CD4-positive, alpha-beta T cell treated with Interleukin-6 for 4 hours (primary cell): ENCODE data around the gene EXOC3L1.
A peak's percentile ranks its signal among the peaks of the same experiment; 100 is the strongest.

Experiments used
- DNase-seq: peaks from one replicate; pipeline ENCODE4 v3.0.0-alpha.2; 2020; ENCODE audit warnings: mixed read lengths

EXOC3L1 gene

GRCh38 chr16:67195676-67196075 is 5.7 kb upstream of the EXOC3L1 start:
- no peak for DNase-seq

GRCh38 chr16:67194260-67194659 is 4.3 kb upstream of the EXOC3L1 start:
- DNase-seq: no peak

GRCh38 chr16:67193536-67193935 is 3.6 kb upstream of the EXOC3L1 start:
- DNase-seq: no peak

- DNase-seq: no peak
Measured at GRCh38 chr16:67192781-67193361, 2.9 kb upstream of the EXOC3L1 start.

GRCh38 chr16:67191995-67192681 is 2.2 kb upstream of the EXOC3L1 start, which contains the start of gene E2F4:
E2F4 (plus strand) TSS chr16:67192155; CDS start chr16:67192228, 73 bp downstream.
- DNase-seq: peak; percentile 89

- DNase-seq: no peak
Measured at GRCh38 chr16:67191411-67191994, 1.6 kb upstream of the EXOC3L1 start.

GRCh38 chr16:67190448-67191399 is 788 bp upstream of the EXOC3L1 start:
- no peak for DNase-seq

GRCh38 chr16:67188798-67189197 is 1.1 kb downstream of the EXOC3L1 start:
- DNase-seq: no peak

- DNase-seq: no peak
Measured at GRCh38 chr16:67188323-67188722, 1.6 kb downstream of the EXOC3L1 start.

- DNase-seq: no peak
Measured at GRCh38 chr16:67187175-67187890, 2.6 kb downstream of the EXOC3L1 start.

- no peak for DNase-seq
Measured at GRCh38 chr16:67186550-67186950, 3.4 kb downstream of the EXOC3L1 start.

GRCh38 chr16:67185651-67186134 is 4.2 kb downstream of the EXOC3L1 start:
- DNase-seq: no peak

GRCh38 chr16:67184995-67185650 is 4.8 kb downstream of the EXOC3L1 start:
- DNase-seq: peak; percentile 87

- DNase-seq: no peak
Measured at GRCh38 chr16:67184453-67184994, 5.4 kb downstream of the EXOC3L1 start.

GRCh38 chr16:67183627-67184452 is 6.1 kb downstream of the EXOC3L1 start, which contains the start of gene MATCAP1:
MATCAP1 (minus strand) TSS chr16:67183963; CDS start chr16:67180610, 3,353 bp downstream.
- peak; percentile 96 for DNase-seq

GRCh38 chr16:67183284-67183626 is 6.7 kb downstream of the EXOC3L1 start:
- DNase-seq: no peak

- DNase-seq: no peak
Measured at GRCh38 chr16:67182288-67182687, 7.6 kb downstream of the EXOC3L1 start.

GRCh38 chr16:67181346-67181745 is 8.6 kb downstream of the EXOC3L1 start:
- DNase-seq: no peak

- no peak for DNase-seq
Measured at GRCh38 chr16:67180166-67180565, 9.8 kb downstream of the EXOC3L1 start.

- no peak for DNase-seq
Measured at GRCh38 chr16:67179421-67180080, 10.4 kb downstream of the EXOC3L1 start.
